GM21381 (cell line): ENCODE measurements around the gene IGF2BP2.
"Not testable (repeated sequence)": the region's sequence is repeated elsewhere in the genome, so short reads cannot be mapped to it uniquely, and the experiment has no call there.

Experiments used
- ATAC-seq: cut with Tn5 transposase; IDR thresholded peaks from one replicate; pipeline ENCODE4 v1.9.1; 2021; ENCODE audit warnings: mild to moderate bottlenecking, moderate library complexity; ENCODE audit not compliant: unreplicated experiment

The IGF2BP2 gene

GRCh38 chr3:185678027-185678426, 146.8 kb downstream of the IGF2BP2 start:
- ATAC-seq = no peak

DNA sequence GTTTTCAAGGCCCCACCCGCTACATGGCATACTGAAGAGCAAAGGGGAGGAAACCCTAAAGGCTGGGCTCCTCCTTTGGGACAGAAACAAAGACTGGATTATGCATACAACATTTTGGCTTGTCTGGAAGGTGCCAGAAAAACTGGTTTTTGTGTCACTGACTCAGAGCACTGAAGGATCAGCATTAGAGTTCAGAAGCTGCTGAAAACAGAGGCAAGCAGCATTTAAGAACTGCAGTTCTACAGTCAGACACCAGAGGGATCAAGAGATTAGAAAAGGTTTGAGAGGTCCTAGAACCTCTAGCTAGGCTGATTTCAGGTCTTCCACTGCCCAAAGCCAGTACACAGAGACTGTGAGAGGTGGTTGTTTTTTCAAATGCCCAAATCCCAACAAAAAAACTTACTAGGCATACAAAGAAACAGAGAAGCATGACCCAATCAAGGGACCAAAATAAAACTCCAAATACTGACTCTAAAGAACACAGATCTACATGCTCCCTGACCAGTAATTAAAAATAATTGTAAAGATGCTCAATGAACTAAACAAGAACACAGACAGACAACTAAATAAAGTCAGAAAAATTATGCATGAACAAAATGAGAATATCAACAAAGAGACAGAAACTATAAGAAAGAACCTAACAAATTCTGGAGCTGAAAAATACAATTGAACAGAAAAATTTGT, 147.6 kb downstream of the IGF2BP2 start:
- peak; percentile 54 for ATAC-seq

GRCh38 chr3:185667574-185667973, 157.3 kb downstream of the IGF2BP2 start:
- ATAC-seq = no peak

DNA sequence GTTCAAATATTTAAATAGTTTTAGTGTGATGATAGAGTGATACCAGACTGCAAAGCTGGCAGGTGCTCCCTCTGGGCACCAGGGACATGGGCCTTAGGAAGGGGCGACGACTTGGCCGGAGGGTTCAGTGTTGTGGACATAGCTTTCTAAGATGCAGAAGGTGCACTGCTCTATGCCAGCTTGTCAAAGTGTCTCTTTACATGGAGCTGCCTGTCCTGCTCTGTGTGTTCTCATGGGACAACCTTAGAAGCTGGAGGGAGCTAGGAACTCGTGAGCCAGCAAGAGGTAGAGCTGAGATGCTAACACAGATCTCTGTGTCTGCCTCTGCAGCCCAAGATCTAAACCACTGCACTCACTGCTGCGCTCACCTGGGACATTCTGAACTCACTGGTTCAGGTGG, 160.9 kb downstream of the IGF2BP2 start:
- ATAC-seq = no peak

DNA sequence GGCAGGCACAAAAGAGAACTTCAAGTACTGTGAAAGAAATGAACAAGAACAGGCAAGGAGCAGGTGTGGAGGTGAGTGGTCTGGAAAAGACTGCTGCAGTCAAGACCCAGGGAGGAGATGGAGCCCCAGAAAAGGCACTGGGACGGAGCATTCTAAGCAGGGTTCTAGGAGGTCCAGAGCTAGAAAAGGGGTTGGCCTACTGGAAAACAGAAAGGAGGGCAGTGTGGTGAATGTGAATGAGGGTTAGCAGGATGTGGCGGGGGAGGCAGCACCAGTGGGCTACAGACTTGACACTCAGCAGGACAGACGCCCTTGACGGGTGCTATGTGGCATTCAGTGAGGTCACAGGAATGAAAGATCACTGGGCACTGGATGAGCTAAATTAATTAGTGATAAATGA, 163.1 kb downstream of the IGF2BP2 start:
- ATAC-seq = no peak

DNA sequence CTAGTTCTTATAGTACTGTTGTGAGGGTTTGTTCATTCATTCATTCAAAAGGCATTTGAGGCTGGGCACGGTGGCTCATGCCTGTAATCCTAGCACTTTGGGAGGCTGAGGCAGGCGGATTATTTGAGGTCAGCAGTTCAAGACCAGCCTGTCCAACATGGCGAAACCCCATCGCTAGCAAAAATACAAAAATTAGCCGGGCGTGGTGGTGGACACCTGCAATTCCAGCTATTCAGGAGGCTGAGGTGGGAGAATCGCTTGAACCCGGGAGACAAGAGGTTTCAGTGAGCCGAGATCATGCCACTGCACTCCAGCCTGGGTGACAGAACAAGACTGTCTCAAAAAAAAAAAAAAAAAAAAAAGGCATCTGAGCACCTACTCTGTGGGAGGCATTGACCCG, 163.5 kb downstream of the IGF2BP2 start:
- not testable (repeated sequence) for ATAC-seq

DNA sequence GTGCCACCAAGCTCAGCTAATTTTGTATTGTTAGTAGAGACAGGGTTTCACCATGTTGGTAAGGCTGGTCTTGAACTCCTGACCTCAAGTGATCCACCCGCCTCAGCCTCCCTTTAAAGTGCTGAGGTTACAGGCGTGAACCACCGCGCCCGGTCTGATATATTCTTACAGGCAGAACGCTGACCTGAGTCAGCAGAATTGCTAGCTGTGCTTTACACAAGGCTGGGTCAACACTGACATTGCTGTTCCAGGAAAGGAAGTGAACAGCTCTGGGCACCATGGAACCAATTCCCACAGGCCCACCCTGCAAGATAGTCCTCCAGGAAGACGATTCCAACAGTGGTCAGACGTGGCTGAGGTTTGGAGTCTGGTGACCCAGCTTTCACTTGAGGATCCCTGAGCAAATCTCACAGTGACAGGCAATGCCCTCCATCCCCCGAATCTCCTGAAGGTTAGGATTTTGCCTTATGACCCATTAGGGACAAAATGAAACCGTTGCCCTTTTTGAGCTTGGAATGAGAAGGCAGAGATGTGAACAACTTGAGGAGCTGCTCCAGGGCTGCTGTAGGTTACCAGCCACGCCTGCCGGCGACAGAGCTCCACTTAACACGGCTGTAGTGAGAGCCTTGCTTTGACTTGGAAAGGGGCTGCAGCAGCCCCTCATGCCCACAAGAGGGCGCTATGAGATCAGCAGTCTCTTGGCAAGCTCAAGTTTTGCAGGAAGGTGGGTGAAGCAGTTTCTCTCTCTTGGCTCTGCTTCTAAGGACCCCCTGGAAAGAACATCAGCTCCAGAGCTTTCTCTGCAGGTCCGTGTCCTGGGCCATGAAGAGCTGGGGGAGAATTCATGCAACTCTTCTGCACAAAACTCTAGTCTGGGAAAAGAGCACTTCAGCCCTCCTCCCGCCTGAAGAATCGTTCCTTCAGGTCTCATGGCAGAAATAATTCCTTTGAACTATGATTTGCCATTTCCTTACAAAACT, 164.6 kb downstream of the IGF2BP2 start:
- peak; percentile 84 for ATAC-seq

DNA sequence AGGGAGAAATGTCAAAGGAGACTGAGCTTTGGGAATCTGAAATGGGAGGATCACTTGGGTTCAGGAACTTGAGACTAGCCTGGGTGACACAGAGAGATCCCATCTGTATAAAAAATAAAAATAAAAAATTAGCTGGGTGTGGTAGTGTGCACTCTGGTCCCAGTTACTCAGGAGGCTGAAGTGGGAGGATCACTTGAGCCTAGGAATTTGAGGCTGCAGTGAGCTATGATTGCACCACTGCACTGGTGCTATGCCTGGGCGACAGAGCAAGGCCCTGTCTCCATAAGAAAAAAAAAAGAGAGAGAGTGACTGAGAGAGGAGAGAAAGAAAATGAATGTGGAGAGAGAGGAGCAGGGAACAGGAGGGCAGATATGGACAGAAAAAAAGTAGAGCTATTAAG, 165.9 kb downstream of the IGF2BP2 start:
- ATAC-seq = no peak

GRCh38 chr3:185658504-185658912, 166.3 kb downstream of the IGF2BP2 start:
- no peak for ATAC-seq

DNA sequence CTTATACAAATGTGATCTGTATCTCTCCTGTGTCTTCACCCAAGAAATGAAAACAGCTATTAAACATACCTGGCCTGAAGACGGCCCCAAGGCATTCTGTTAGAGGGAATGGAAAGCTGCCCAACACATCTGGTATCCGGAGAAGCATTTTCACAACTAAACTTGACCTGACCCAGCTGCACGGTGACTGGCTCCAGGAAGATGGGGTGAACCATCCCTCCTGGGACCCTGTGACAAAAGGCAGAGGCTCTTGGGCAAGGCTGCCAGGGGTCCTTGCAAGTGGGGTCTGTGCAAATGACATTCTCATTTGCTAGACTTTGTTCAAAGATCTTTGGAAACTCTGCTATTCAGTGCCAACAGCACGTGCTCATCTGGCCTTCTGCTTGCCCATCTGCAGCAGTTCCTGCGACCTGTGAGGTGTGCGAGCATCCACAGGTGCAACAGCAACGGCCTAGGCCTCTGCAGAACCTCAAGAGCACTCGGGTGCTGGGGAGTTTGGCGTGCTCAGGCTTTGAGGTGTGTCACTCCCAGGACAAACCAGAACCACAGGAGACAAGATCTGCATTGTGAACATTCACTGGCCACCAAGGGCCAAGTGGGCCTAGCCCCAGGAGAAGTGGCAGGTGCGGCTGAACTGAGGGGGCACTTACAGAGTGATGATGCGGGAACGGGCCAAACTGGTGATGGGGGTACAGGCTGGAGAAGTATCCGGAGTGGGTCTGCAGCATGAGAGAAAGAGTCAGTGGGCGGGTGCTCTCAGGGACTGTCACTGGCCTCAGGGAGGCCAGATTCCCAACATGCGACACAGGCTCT, 166.9 kb downstream of the IGF2BP2 start:
- no peak for ATAC-seq

DNA sequence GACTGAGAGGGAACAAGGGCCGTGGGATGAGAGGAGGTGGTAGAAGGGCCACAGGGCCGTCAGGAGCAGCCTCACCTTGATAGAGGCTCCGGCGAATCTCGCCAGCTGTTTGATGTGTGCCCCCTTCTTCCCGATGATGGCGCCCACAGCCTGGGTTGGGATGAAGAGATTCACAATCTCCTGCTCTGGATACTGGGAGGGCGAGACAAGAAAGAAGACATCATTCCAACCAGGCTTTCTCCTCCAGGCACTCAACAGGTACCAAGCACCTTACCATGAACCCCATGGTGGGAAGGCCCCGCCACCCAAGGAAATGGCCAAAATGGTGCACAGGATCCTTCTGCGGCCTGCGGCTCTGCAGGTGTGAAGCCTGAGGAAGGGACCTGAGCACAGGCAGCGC, 167.6 kb downstream of the IGF2BP2 start:
- ATAC-seq = no peak

DNA sequence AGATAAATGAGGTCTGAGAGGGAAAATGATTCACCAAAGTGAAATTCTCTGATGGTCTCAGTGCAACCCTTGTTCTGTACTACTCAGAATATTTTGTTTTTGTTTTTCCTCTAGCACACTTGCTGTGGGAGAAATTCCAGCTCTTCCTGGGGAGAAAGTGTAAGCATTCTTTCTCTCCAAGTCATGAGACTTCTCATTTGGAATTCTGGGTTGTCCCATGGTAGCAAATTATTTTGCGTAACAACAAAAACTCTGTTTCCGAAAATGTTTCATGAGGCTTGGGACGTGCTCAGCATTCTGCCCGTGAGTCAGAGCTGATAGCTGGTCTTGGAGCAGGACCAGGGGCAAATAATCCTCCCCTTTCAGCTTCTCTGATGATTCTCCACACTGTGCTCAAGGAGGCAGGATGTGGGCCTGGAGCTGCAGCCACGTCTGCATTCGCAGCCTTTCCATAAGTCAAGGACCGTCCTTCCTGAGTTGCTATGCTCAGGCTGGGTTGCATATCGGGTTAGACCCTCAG, 168.5 kb downstream of the IGF2BP2 start:
- ATAC-seq = no peak

- ATAC-seq = no peak
Observed at GRCh38 chr3:185655426-185656320, 169.2 kb downstream of the IGF2BP2 start.

DNA sequence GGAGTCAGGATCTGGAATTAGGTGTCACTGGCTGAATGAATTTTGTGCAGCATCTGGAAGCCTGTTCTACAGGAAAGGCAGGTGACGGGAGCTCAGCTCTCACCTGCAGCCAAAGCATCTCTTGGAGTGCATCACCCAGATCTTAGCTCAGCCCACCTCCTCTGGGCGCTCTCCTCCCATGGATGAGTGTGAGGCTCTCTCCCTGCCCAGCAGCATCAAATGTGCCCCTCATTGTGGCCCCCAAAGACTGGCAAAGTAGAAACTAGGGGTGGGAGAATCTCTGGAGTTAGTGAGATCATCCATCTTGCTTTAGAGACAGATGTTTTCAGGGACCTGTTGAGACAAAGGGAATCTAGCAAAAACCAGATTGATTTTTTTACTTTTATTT, 170.1 kb downstream of the IGF2BP2 start:
- ATAC-seq = no peak

DNA sequence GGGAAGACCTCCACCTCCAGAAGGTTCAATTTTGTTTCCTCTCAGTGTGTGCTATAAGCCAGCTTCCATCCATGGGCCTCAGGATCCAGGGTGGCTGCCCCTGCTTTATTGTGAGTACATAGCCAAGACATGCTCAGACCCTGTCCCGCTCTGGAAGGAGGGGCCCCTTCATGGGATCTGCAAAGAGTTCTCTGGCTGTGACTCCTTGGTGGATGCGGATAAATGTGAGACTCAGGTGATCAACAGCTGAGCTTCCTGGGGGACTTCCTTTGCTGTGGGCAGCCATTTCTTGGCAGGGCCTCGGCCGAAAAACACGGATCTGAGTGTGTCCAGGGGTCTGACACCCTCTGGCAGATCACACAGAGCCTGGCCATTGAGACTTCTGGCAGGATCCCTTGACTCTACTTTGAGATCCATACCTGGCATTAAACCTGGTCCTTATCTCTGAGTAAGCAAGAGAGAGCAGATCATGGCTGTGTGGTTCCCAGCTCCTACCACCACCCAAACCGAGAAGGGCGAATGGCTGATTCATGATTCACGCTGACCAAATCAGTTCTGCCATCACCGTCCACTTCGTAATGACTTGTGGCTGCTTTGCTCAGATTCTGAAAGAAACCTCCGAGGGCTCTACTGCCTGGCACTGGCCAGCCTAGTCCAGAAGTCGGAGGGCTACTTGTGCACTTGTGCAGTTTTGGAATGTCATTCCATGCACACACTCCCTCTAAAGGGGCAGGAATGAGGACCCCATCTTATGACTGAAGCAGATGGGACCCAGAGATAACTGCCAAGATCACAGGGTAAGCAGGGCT, 170.7 kb downstream of the IGF2BP2 start:
- ATAC-seq = no peak

- ATAC-seq = no peak
Observed at GRCh38 chr3:185651971-185652370, 172.9 kb downstream of the IGF2BP2 start.

DNA sequence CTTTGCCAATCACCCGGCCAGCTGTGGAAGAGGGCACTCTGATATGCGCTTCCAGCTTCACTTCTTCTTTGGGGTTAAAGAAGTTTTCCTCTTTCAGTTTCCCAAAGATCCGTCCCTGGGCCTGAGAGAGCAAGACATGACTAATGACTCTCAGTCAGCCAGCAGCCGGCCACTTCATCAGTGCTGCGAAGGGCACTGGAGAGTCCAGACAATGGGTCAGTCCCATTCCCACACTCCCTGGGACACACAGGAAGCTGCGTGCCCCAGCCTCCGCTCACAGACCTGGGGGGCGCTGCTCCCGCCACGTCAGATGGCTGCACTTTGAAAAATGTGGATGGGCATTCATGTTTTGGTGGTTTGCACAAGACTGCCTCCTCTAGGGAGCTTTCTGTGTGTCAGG, 175.4 kb downstream of the IGF2BP2 start:
- no peak for ATAC-seq

- ATAC-seq = no peak
Observed at GRCh38 chr3:185648396-185648795, 176.4 kb downstream of the IGF2BP2 start.

GRCh38 chr3:185647880-185648210, 177.0 kb downstream of the IGF2BP2 start:
- ATAC-seq = no peak
